ENCODE data around the gene CPLANE2.
"Not testable (repeated sequence)": the region's sequence is repeated elsewhere in the genome, so short reads cannot be mapped to it uniquely, and the experiment has no call there.

The CPLANE2 gene

DNA sequence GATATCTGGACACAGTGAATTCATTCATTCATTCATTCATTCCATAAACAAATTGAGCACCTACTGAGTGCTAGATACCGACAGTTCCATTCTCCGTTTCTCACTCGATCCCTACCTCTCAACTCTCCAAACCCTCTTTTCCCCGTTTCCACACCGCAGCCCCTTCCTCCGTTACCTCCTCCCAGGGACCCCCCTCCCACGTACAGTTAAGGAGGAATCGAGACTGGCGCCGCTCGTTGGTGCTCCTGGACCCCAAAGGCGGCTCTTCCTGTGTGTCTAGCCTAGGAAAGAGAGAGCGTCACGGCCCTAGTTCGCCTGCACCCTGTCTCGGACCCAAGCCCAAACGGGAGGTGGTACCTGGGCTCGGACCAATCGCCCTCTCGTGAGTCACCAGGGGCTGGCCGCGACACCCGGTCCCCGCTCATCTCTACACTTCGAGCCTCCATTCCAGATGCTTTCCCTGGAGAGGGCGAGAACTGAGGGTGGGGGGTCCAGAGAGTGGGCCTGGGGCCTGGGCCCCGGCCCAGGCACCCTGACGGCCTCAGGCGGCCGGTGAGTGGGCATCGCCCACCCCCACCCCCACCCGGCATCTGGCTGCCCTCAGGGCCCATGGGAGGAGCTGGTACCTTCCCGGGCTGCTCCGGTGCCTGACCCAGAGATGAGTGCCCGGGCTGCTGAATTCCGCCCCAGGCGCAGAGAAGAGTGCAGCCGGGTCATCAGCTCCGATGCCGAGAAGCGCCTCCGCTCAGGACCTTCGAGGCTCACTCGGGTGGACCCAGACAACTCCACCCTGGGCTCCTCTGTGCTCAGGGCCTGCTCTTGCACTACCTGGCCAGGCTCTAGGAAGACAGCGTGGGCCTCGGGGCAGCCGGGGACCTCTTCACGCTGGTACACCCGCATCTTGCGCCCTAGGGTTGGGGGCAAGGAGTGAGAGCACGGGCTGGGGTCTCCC, 29.4 kb downstream of the CPLANE2 start:
- no peak for DNase-seq

DNA sequence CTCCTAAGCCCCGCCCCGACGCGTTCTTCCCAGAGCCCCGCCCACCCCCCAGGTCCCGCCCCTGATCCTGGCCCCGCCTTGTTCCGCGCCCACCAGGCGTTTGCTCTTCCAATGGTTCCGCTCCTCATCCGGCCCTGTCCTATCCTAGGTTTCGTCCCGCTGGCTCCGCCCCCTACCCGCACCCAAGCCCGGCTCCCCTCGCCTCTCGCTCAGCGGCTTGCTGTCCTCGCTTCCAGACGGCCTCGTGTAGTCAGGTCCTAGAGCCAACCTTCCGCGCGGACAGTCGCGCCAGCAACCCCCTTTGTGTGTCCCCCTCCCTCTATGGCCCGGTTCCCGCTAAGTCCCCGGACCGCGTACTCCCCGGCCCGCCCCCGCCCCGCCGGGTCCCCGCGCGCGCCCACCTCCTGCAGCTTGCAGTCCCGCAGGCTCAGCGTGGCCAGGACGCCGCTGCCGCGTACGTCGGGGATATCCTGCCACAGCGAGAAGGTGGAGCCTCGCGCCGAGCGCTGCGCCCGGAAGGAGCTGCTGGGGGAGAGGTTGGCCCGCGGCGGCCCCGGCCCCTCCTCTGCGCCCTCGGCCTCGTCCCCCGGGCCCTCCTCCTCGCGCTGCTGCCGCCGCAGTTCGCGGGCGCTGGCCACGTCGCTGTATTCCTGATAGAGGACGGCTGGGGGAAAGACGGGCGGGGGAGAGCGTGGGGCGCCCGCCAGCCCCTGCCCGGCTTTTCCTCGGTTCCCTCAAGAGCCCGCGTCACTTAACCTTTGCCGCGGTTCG, 30.3 kb downstream of the CPLANE2 start:
- peak; percentile 96 for DNase-seq

DNA sequence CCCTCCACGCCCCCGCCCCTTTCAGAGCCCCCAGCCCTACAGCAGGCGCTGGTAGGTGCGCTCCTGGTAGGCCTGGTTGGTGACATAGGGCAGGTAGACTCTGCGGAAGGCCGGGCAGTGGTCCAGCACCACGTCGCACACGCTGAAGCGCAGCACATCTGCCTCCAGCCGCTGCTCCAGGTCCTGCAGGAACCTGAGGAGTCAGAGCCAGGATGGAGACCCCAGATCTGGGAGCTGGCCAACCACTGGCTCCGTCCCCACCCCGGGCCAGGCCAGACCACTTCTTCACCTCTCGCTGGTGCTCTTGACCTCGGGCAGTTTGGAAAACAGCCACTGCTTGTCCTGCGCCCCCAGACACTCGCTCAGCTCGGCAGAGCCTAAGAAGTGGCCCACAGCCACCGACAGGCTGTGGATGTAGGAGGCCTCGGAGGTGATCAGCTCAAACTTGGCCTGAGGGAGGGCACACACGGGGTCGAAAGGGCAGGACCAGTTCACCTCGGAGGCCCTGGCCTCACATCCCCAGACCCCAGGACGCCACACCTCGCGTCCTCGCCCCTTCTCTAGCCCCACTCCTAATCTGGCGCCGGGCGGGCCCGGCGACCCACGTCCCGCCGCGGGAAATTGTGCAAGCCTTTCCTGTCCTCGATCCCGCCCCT, 31.0 kb downstream of the CPLANE2 start:
- no peak for DNase-seq

DNA sequence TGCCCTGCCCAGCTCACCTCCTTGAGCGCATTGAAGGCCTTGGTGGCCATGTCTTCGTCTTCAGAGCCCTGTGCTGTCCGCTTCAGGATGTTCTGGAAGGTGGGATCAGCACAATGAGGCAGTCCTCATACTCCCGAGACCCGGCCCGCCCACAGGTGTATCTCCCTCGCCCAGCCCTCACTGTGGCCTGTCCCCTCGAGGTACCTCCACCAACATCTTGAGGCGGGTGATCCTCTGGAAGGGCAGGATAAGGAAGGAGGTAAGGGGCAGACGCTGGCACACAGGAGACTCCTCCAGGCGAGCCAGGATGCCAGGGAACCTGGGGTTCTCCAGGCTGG, 31.7 kb downstream of the CPLANE2 start:
- DNase-seq: no peak

DNA sequence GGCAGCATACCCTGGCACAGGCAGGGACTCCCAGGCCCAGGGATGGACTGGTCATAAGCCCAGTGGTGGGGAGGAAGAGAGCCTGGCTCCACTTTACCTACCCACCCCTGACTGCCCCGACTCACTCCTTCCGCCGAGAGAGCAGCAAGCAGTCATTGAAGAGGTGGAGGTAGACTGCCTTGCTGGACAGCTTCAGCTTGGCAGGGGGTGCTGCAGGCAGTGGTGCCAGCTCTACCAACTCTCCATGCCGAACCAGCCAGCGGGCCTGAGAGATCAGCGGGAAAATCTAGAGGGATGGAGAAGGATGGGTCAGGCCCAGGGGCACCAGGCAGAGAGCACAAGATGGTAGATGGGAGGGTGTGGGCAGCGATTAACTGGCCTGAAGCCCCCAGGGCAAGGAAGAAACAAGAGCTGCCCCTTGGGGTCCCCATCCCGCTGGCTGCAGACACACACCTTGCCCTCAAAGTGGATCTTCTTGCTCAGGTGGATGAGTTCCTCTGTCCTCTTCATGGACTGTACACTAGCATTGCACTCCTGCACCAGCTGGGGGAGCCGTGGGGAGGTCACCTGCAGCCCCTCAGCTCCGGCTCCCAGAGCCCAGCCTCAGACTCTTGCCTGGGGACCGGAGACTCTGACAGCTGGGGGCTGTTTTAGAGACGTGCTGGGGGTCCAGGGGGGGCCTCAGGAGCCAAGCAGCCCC, 32.2 kb downstream of the CPLANE2 start:
- peak; percentile 21 for DNase-seq

DNA sequence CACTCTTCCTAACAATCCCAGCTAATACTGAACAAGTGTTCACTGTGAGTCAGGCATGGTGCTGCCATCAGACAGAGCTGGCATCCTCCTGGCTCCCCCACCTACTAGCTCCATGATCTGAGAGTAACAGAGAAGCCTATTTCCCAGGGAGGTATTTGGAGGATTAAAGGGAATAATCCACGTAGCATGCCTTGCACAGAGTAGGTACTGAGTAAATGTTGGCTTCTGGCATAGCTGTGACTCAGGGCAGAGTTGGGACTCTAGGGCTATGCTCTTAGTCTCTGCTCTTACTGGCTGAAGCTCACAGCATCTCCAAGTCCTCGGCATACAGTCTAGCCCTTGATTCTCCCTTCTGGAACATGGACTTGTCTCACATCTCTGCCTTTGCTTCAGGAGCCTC, 32.8 kb downstream of the CPLANE2 start:
- DNase-seq: no peak

DNA sequence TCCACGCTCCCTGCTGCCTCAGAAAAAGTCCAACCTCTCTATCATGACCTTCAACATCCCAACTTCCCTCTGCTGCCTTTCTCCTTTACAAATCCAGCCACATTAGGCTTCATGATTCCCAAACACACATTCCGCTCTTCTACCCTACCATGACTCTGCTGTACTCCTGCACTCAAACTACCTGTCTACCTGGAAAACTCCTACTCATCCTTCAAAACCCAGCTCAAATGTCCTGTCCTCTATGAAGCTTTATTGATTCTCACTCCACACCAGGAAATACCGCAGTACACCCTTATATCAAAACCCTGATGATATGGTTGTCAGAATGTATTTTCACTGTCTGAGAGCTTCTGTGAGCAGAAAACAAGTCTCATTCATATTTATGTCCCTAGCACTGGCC, 33.4 kb downstream of the CPLANE2 start:
- no peak for DNase-seq

DNA sequence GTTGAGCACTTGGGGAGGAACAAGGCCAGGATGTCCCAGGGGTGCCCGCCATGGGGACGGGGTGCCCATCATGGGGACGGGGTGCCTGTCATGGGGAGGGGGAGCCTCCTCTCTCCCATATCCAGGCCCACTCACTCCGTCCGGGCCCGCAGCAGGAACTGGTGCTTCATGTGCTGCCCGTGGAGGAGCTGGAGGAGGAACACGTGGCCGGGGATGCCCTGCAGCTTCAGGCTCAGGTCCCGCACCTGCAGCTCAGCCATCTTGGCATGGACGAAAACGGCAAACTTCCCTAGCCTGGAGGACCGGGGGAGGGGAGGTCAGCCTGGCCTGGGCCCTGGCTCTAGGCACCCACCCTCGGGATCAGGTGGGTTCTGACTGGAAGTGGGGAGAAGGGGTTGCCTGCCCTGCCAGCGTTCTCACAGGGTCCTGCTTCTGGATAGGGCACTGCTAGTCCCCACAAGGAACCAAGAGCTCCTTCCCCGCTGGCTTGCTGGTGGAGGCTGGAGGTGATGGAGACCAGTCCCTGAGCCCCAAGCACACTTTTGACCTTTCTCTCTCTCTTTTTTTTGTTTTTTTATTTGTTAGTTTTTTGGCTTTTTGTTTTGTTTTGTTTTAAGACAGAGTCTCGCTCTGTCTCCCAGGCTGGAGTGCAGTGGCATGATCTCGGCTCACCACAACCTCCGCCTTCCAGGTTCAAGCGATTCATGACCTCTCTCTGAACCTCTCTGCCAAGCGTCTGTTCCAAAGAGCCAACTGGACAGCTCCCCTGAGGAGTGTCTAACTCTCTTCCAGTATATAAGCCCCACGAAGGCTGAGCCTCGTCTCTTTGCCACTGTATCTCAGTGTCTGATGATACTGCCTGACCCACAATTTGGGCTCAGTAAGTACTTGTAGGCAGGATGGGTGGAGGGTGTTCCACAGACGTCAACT, 34.4 kb downstream of the CPLANE2 start:
- DNase-seq: no peak

DNA sequence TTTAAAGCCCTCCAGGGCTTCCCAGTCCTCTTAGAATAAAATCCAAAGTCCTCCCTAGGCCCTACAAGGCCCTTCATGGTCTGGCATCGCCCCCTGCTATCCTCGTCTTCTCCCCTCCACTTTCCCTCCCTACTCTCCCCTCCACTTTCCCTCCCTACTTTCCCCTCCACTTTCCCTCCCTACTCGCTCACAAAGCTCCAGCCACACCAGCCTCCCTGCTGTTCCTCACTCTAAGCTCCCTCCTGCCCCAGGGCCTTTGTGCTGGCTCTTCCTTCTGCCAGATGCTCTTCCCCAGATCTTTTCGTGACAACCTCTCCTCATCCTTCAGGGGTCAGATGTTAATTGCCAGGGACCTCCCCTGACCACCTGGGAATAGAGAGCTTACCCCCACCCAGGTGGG, 37.3 kb downstream of the CPLANE2 start:
- DNase-seq: no peak

DNA sequence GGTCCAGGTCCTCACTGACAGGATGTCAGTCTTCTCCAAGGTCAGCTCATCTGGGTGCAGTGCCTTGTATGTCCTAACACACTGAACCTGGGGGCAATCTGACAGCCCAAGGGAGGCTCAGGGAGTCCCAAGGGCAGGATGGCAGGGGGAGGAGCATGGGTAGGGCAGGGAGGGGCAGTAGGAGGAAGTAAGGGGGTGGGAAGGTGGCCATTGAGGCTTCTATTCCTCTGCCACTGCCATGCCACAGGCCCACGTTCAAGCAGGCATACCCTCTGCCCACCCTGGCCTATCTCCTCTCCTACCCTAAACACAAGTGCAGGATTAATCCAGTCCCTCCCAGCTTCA, 37.9 kb downstream of the CPLANE2 start:
- DNase-seq: no peak

DNA sequence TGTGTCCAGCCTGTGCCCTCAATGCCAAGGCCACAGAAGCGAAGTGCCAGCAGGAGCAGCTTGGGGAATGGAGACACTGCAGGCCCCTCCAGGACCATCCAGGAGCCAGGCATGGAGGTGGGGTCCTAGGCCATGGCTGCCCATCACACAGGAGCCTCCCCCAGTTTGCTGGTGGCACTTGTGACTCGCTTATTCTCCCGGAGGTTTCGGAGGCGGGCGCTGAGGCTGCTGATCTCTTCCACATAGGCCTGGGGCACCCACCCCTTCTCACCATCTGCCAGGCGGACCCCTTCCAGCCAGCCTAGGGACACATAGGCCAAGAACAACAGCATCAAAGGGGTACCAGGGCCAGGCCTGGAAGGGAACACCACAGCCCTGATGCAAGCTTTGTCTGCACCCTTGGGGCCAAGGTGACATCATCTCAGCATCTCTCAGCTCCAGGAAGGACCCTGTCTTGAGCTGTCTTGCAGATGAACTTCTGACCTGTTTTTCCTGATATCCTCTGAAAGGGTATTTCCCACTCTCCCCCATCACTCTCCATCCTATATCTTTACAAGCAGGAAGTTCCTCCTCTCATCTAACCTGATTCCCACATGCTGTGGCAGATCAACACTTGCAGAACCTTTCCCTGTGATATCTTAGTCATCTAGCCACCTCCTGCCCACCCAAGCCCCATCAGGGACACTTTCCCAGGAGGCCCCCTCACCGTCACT, 38.4 kb downstream of the CPLANE2 start:
- no peak for DNase-seq

DNA sequence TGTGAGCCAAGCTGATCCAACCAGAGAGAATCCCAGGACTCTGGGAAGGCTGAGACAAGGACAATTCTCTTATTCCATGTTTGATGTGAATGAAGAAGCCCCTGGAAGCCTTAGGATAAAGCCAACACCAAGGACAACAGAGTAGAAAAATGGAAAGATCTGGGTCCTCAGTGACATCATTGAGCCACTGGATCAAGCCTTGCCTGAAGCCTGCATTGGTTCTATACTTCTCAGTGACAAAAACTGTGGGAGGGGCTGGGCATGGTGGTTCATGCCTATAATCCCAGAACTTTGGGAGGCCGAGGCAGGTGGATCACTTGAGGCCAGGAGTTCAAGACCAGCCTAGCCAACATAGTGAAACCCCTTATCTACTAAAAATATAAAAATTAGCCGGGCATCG, 40.1 kb downstream of the CPLANE2 start:
- no peak for DNase-seq

DNA sequence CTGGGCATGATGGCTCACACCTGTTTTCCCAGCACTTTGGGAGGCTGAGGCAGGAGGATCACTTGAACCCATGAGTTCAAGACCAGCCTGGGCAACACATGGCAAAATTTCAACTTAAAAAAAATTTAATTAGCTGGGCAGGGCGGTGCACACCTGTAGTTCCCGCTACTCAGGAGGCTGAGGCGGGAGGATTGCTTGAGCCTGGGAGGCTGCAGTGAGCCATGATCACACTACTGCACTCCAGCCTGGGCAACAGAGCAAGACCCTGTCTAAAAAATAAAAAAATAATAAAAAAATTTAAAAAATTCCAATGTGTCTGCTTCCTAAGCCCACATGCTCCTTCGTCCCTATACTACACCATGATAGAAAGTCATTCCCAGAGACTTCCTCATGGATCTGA, 40.8 kb downstream of the CPLANE2 start:
- DNase-seq: not testable (repeated sequence)

DNA sequence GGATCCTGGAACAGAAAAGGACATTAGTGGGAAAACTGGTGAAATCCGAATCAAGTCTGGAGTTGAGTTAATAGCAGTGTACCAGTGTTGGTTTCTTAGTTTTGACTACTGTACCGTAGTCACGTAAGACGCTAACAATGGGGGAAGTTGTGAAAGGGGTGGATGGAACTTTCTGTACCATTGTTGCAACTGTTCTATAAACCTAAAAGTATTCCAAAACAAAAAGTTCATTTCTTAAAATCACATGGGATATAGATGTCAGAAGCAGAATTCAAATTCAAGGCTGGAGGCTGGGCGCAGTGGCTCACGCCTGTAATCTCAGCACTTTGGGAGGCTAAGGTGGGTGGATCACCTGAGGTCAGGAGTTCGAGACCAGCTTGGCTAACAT, 41.5 kb downstream of the CPLANE2 start:
- DNase-seq: no peak

DNA sequence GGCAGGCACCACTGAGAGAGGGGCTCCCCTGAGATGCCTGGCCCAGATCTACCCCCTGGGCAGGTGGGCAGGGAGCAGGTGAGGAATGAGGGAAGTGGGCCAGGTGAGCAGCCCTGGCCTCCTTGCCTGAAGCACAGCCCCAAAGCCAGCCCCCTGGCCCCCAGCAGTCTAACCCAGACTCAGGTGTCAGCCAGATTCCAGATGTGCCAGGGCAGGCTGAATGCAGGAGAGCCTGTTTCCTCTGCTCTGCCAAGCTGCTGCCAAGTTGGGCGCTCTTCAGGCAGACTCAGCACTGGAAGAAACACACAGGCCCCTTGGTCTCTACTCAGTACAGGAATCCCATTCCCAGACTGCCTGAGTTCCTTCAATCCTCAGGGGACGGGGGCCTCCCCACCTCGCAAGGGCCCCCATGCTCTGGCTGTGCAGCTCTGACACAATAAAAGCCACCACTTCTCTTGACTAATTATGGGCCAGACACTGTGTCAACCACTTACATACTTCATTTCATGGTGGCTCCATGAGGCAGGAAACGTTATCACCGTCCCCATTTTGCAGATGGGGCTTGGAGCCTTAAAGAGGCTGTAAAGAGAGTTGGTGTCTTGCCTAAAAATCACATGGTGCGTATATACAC, 45.0 kb downstream of the CPLANE2 start:
- no peak for DNase-seq

DNA sequence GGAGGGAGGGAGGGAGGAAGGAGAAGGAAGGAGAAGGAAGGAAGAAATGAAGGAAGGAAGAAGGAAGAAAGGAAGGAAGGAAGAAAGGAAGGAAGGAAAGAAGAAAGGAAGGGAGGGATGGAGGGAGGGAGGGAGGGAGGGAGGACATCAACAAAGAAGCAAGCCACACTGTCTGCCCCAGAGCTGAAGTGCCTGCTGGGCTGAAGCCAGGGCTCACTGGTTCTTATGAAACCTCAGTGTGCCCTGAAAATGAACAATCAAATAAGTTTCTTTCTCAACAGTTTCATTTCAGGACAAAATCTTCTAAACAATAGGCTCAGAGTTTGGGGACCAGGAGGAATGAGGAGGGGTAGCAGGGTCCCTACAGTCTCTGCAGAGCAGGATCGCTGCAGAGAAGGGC, 45.7 kb downstream of the CPLANE2 start:
- DNase-seq: no peak

DNA sequence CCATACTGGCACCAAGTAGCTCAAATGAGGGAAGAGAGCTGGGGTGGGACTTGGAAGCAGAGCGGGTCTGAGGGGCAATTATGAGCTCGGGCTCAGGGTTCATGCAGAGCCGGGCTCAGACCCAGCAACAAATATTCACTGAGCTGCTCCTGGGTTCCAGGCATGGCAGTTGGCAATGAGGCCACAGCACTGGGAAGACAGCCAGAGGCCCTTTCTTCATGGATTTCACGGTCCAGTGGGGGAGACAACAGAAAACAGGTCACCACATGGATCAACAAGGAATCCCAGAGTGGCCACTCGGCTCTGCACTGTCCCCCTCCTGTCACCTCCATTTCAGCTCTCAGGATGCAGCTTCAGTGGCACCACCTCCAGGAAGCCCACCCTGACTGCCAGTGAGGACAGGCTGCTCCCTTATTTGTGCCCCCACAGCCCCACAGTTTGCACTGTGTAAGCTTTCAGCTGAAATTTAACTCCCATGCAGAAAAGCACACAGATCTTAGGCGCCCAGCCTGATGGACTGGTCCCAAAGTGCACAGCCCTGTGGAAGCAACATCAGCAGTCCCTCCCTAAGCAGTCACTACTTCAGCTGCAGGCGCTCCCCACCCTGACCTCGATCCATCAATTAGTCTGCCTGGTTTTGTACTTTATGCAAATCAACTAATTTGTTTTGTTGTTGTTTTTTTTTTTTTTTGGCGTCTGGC, 46.9 kb downstream of the CPLANE2 start:
- DNase-seq: no peak

DNA sequence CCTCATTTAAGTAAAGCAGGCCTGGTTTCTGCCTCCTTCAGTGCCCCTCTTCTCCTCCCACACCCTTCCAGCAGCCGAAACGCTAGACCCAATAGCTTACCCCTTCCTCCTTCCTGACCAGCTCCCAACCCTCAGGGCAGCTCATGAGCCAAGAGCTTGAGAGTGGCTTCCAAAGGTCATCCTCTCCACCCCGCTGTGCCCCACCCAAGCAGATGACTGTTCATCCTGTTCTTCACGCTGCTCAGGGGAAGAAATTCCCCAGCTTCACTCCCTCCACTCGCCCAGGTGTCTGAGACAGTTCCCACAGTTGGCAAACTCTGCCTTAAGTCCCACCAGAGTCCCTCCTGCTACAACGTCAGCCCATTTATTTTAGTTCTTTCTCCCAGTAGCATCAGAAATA, 48.0 kb downstream of the CPLANE2 start:
- no peak for DNase-seq

DNA sequence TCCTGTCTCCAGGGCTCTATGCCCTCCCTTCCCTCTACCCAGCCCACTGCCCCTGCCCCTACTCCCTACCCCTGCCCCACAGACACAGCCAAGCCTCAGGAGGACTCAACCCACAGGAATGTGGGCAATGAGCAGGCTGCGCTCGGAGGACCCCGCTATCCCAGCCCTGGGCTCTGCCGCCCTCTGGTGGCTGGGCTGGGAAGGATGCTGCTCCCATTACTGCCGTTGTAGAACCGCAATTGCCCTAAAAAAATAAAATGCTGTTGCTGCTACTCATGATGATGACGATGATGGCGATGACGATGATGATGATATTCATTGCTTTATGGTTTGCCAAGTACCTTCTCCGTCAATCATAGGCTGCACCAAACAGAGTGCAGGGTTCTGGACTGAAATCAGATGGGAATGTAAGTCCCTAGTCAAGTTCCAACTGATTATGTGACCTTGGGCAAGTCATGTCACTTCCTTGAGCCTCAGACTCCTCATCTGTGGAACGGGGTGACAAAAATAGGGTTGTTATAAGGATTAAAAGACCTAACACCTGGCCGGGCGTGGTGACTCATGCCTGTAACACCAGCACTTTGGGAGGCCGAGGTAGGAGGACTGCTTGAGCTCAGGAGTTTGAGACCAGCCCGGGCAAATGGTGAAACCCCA, 49.1 kb downstream of the CPLANE2 start:
- DNase-seq: peak; percentile 78

Measured in activated CD4-positive, alpha-beta T cell treated with anti-CD3 and anti-CD28 coated beads, Interleukin-2, amount 50 U/mL, for 16 hours (primary cell).